Gastroesophageal sphincter (tissue), 4 donors: ENCODE results near the gene STEAP4. TPM values are rescaled to one million over a fixed set of nuclear protein-coding genes. Genes with fewer than 3 reads are reported as not detected.

Experiments used
- total RNA-seq, 4 donors: library from RNA; depleted of rRNA; stranded (reverse); fragments of >200 nt; gene quantifications; one replicate each; pipeline ENCODE4 v1.1.0, GENCODE V29; 2016

Gene STEAP4
- total RNA-seq, 4 donors from 2014 or later, result 21.5 to 68.2 (median 38.5) TPM

Other genes starting within 250 kb of the STEAP4 start
- gene SRI, start 86.9 kb downstream of the STEAP4 start, total RNA-seq, result 10 to 100 TPM; 35.2 to 72.5 (median 63.2) TPM